ENCODE results near the gene ASTN2.

DNA sequence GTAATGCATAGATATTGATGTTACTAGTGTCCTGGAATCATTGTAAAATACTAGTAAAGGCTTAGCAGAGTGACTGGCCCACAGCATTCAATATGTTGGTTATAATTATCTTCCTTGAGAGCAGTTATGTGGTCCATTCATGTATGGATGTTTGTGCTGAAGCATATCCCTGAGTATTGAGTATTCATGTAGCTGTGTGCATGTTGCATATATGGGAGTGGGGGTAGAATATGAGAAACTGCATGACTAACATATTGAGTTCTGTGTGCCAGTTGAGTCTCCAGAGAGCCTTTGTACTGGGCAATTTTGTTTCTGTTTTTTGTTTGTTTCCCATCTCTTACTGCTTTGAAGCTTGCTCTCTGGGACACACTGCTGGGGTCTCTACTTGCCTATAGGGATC is 950.4 kb downstream of the ASTN2 start:
- no peak for TF ChIP-seq EZH2 (IDR thresholded peaks at IDR 0.05; ENCODE audit: borderline replicate concordance, low read length)
- TF ChIP-seq, protein P1, sequence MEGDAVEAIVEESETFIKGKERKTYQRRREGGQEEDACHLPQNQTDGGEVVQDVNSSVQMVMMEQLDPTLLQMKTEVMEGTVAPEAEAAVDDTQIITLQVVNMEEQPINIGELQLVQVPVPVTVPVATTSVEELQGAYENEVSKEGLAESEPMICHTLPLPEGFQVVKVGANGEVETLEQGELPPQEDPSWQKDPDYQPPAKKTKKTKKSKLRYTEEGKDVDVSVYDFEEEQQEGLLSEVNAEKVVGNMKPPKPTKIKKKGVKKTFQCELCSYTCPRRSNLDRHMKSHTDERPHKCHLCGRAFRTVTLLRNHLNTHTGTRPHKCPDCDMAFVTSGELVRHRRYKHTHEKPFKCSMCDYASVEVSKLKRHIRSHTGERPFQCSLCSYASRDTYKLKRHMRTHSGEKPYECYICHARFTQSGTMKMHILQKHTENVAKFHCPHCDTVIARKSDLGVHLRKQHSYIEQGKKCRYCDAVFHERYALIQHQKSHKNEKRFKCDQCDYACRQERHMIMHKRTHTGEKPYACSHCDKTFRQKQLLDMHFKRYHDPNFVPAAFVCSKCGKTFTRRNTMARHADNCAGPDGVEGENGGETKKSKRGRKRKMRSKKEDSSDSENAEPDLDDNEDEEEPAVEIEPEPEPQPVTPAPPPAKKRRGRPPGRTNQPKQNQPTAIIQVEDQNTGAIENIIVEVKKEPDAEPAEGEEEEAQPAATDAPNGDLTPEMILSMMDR (IDR thresholded peaks at IDR 0.05; ENCODE audit: low read length), result no peak

Data from OCI-LY1 (cell line).